KBM-7 (cell line): ENCODE data around the gene ARSB.
"Not testable (repeated sequence)": the region's sequence is repeated elsewhere in the genome, so short reads cannot be mapped to it uniquely, and the experiment has no call there.

ENCODE experiments used
- DNase-seq: peaks from one replicate; pipeline ENCODE4 v3.0.0-alpha.2; 2015
- in situ Hi-C: fragments of 300-500 bp; cut with MboI; formaldehyde crosslinking; loops from 2 replicates; pipeline ENCODE4 v1.14.3; 2020; ENCODE audit warnings: low sequenced_read_pairs, low pct_unique_long_range_greater_than_20kb, mixed read lengths

Gene ARSB

GRCh38 chr5:78776637-78777036, 208.5 kb downstream of the ARSB start:
- DNase-seq = no peak
- in situ Hi-C loops = no loop called here

GRCh38 chr5:78773655-78774054, 211.5 kb downstream of the ARSB start:
- in situ Hi-C loops = no loop called here
- no peak for DNase-seq

GRCh38 chr5:78771260-78772205, 213.6 kb downstream of the ARSB start:
- peak; percentile 9 for DNase-seq
- in situ Hi-C loops = no loop called here

DNA sequence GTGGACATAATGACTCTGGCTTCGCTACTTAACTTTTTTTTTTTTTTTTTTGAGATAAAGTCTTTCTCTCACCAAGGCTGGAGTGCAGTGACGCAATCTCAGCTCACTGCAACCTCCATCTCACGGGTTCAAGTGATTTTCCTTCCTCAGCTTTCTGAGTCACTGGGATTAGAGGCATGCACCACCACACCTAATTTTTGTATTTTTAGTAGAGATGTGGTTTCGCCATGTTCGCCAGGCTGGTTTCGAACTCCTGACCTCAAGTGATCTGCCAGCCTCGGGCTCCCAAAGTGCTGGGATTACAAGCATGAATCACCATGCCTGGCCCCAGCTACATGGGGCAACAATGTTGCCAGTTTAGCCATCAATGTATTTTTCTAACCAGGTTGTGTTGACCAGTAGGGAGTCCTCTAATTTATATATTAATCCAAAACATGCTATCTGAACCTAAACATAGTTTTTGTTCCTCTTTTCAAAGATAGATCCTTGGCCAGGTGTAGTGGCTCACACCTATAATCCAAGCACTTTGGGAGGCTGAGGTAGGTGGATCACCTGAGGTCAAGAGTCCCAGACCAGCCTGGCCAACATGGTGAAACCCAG, 216.2 kb downstream of the ARSB start:
- in situ Hi-C loops = no loop called here
- DNase-seq = no peak

DNA sequence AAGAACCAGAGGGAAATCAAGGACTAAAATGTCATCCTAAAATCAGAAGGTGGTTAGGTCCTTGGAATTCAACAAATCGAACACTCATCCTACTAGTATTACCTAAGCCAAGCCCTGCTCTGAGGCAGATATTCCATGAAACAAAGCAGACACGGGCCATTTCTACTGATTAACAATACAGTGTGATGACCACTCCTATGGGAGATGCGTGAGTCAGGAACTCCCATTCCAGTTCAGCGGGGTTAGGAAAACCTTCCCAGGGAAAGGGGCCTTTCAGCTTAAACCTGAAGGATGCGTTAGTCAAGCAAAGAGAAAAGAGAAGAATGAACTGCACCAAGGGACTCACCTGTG, 218.7 kb downstream of the ARSB start:
- in situ Hi-C loops = no loop called here
- DNase-seq = no peak

- DNase-seq = no peak
- in situ Hi-C loops = no loop called here
These were observed 219.2 kb downstream of the ARSB start for GRCh38 chr5:78765756-78766411.

GRCh38 chr5:78765116-78765515, 220.0 kb downstream of the ARSB start:
- in situ Hi-C loops = no loop called here

GRCh38 chr5:78763659-78764189, 221.4 kb downstream of the ARSB start:
- in situ Hi-C loops = no loop called here
- no peak for DNase-seq

More at GRCh38 chr5:78765116-78765515, 220.0 kb downstream of the ARSB start:
- DNase-seq = no peak

DNA sequence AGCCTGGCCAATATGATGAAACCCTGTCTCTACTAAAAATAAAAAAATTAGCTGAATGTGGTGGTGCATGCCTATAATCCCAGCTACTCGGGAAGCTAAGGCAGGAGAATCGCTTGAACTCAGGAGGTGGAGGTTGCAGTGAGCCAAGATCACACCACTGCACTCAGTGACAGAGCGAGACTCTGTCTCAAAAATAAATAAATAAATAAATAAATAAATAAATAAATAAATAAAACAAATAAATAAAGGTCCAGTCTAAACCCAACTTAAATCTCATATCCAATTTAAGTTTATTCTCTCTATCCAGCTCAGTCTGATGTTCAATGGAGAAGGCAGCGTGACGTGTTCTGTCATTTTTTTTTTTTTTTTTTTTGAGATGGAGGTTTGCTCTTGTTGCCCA, 222.4 kb downstream of the ARSB start:
- DNase-seq, in situ Hi-C loops: not testable (repeated sequence)

DNA sequence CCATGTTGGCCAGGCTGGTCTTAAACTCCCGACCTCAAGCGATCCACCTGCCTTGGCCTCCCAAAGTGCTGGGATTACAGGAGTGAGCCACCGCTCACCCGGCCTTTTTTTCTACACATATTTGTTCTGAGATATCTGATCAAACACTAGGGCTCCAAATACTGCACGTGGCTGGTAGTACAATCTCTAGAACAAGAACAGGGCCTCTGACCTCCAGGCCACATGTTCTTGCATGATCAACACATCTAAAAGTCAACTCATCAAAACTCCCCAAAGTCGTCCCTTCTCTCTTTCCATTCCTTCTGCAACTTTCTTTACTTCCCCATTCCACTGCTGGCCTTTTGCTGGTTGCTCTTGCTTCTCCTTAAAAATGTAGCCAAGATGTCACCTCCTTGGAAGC, 223.3 kb downstream of the ARSB start:
- in situ Hi-C loops = no loop called here
- DNase-seq = no peak

GRCh38 chr5:78760770-78761169, 224.3 kb downstream of the ARSB start:
- in situ Hi-C loops = no loop called here
- no peak for DNase-seq

- in situ Hi-C loops = no loop called here
- peak; percentile 69 for DNase-seq
These were observed 224.7 kb downstream of the ARSB start for GRCh38 chr5:78760366-78760765.

- no peak for DNase-seq
- in situ Hi-C loops = no loop called here
These were observed 226.8 kb downstream of the ARSB start for GRCh38 chr5:78758169-78758839.

GRCh38 chr5:78757269-78758053, 227.6 kb downstream of the ARSB start:
- in situ Hi-C loops = no loop called here
- DNase-seq = no peak

- in situ Hi-C loops = no loop called here
- DNase-seq = no peak
These were observed 228.3 kb downstream of the ARSB start for GRCh38 chr5:78756858-78757257.

GRCh38 chr5:78755822-78756429, 229.2 kb downstream of the ARSB start:
- no peak for DNase-seq
- in situ Hi-C loops = no loop called here

DNA sequence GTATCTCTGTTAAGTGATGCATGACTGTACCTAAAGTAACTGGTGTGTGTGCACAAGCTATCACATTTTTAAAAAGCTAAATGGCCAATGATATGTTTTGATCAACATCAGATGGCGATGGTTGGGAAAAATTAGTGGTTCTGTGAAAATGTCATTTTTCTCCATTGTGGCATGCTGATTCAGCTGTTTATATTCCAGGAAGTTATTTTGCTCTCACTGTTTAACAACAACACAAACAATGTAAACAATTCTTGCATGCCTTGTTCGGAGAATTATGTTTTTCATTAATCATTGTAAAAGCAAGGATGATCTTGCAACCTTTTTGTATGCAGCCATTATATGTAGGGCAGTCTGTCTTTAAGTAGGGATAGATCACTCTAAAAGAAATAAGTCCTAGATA, 230.5 kb downstream of the ARSB start:
- in situ Hi-C loops = no loop called here

GRCh38 chr5:78753093-78753531, 232.0 kb downstream of the ARSB start:
- in situ Hi-C loops = no loop called here
- no peak for DNase-seq

More for the DNA sequence above, 230.5 kb downstream of the ARSB start:
- DNase-seq = no peak
